ENCODE data around the gene CAPZB.

DNA sequence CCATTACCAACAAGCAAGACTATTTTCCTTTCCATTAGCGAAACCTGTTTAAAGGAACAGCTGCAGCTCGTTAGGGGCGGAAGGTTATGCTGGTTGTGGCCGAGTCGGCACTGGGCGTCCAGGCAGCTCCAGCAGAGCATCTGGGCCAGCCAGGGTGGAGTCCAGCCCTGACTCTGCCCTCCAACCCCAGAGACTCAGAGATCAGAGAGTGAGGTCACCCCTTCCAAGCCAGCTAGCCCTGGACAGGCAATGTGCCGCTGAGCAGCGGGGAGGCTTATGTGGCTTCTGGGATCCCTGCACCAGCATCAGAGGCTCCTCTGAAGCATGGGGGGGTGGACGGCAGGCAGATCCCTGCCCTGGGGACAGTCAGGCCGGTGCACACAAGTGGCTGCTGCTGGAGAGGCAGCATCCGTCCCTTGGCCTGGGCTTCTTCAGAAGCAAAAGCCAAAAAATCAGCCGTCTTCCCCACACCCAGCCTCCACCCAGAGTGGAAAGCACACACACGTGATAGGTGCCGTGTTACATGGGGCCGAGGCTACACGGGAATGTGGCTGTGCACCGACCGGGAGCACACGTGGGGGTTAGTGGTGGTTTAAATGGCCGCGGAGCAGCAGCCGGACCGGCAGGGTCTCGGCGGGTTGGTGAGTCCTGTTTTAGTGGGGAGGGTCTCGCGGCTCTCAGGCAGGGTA lies 143.1 kb downstream of the CAPZB start:
- TF ChIP-seq, protein P1, sequence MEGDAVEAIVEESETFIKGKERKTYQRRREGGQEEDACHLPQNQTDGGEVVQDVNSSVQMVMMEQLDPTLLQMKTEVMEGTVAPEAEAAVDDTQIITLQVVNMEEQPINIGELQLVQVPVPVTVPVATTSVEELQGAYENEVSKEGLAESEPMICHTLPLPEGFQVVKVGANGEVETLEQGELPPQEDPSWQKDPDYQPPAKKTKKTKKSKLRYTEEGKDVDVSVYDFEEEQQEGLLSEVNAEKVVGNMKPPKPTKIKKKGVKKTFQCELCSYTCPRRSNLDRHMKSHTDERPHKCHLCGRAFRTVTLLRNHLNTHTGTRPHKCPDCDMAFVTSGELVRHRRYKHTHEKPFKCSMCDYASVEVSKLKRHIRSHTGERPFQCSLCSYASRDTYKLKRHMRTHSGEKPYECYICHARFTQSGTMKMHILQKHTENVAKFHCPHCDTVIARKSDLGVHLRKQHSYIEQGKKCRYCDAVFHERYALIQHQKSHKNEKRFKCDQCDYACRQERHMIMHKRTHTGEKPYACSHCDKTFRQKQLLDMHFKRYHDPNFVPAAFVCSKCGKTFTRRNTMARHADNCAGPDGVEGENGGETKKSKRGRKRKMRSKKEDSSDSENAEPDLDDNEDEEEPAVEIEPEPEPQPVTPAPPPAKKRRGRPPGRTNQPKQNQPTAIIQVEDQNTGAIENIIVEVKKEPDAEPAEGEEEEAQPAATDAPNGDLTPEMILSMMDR (IDR thresholded peaks at IDR 0.05; ENCODE audit: low read length), result no peak
- TF ChIP-seq EZH2 (IDR thresholded peaks at IDR 0.05; ENCODE audit: borderline replicate concordance, low read length), result no peak

All from OCI-LY1 (cell line).